22Rv1 (cell line): ENCODE measurements around the gene PFKL.
A peak's percentile ranks its signal among the peaks of the same experiment; 100 is the strongest.

Experiments used
- H3K27ac ChIP-seq: fragments of 450-650 bp; 2 replicates; pipeline ENCODE4 v1.5.1; 2017
- CTCF ChIP-seq: fragments of 450-650 bp; IDR thresholded peaks from 2 replicates; pipeline ENCODE4 v1.5.1; 2017; ENCODE audit warnings: mild to moderate bottlenecking
- ZFX ChIP-seq: fragments of 450-650 bp; IDR thresholded peaks from 2 replicates; pipeline ENCODE4 v1.6.1; 2017; ENCODE audit warnings: antibody characterized with exemption, borderline replicate concordance

Gene PFKL

GRCh38 chr21:44298301-44298700 lies 1.6 kb upstream of the PFKL start:
- TF ChIP-seq CTCF (no peak), ZFX (no peak)
- H3K27ac ChIP-seq = no peak overlapping the region

GRCh38 chr21:44299085-44299457 lies 782 bp upstream of the PFKL start:
- TF ChIP-seq CTCF = no peak
- no peak for TF ChIP-seq ZFX

GRCh38 chr21:44300262-44300959 lies 558 bp downstream of the PFKL start:
- H3K27ac ChIP-seq = peak overlapping the region; percentile 91
- TF ChIP-seq ZFX (no peak), CTCF (no peak)

More at GRCh38 chr21:44299085-44299457, 782 bp upstream of the PFKL start:
- peak overlapping the region; percentile 91 for H3K27ac ChIP-seq

- TF ChIP-seq ZFX (no peak), CTCF (no peak)
- H3K27ac ChIP-seq = peak overlapping the region; percentile 91
Measured at GRCh38 chr21:44301141-44301540, 1.3 kb downstream of the PFKL start.

GRCh38 chr21:44301961-44302406 lies 2.1 kb downstream of the PFKL start:
- TF ChIP-seq ZFX (no peak), CTCF (no peak)
- H3K27ac ChIP-seq = peak overlapping the region; percentile 91; the same call in 1 of the 2 replicates

GRCh38 chr21:44302573-44303401 lies 2.9 kb downstream of the PFKL start:
- H3K27ac ChIP-seq = peak overlapping the region; percentile 91; the same call in 1 of the 2 replicates
- TF ChIP-seq CTCF = peak; percentile 69

GRCh38 chr21:44303490-44303981 lies 3.7 kb downstream of the PFKL start:
- no peak overlapping the region for H3K27ac ChIP-seq
- TF ChIP-seq CTCF (no peak), ZFX (no peak)
